Nephron progenitor cell (in vitro differentiated cells): Measurements from ENCODE around the gene ZRANB3.

ENCODE experiments used
- DNase-seq: peaks from one replicate; pipeline ENCODE4 v3.0.0; 2021
- H3K27ac Mint-ChIP-seq: 2 replicates; pipeline ENCODE4 v1.8.0; 2021; ENCODE audit warnings: mild to moderate bottlenecking, moderate library complexity, mixed read lengths
- H3K27me3 Mint-ChIP-seq: 2 replicates; pipeline ENCODE4 v1.8.0; 2021; ENCODE audit warnings: mild to moderate bottlenecking, low read depth, mixed read lengths; ENCODE audit not compliant: poor library complexity
- H3K36me3 Mint-ChIP-seq: 2 replicates; pipeline ENCODE4 v1.8.0; 2021; ENCODE audit warnings: low read depth, mixed read lengths
- H3K4me1 Mint-ChIP-seq: 2 replicates; pipeline ENCODE4 v1.8.0; 2021; ENCODE audit warnings: mixed read lengths
- H3K4me3 Mint-ChIP-seq: 2 replicates; pipeline ENCODE4 v1.8.0; 2021; ENCODE audit warnings: mild to moderate bottlenecking, moderate library complexity, mixed read lengths
- H3K9me3 Mint-ChIP-seq: 2 replicates; pipeline ENCODE4 v1.8.0; 2021; ENCODE audit warnings: mild to moderate bottlenecking, moderate library complexity, mixed read lengths
- CTCF ChIP-seq: fragments of 200-600 bp; sonication (generic); IDR thresholded peaks from 2 replicates; pipeline ENCODE4 v1.5.0; 2021; ENCODE audit warnings: antibody characterized with exemption

The ZRANB3 gene

GRCh38 chr2:135530313-135531230 lies at the start of gene ZRANB3:
ZRANB3 (minus strand) TSS chr2:135531218.
- H3K4me1 Mint-ChIP-seq, result peaks cover 29% of the 10 kb centered on the region
- no peak within 1 kb of the TSS for H3K4me3 Mint-ChIP-seq
- TF ChIP-seq CTCF, result no peak
- peaks cover 30% of the 10 kb centered on the region for H3K9me3 Mint-ChIP-seq
- H3K36me3 Mint-ChIP-seq, result peaks cover 56% of the 10 kb centered on the region
- peak within 1 kb of the TSS; percentile 87 for H3K27ac Mint-ChIP-seq
- H3K27me3 Mint-ChIP-seq, result no peaks in the 10 kb centered on the region
- DNase-seq, result peak; percentile 88

GRCh38 chr2:135573620-135574019 lies 42.6 kb upstream of the ZRANB3 start:
- Mint-ChIP-seq H3K9me3 (peaks cover 5% of the 10 kb centered on the region), H3K4me1 (no peaks in the 10 kb centered on the region), H3K4me3 (no peak overlapping the region), H3K36me3 (peaks cover 46% of the 10 kb centered on the region), H3K27ac (peak overlapping the region; percentile 21), H3K27me3 (no peaks in the 10 kb centered on the region)
- DNase-seq, result no peak
- TF ChIP-seq CTCF, result no peak

- no peaks in the 10 kb centered on the region for H3K4me1 Mint-ChIP-seq
- no peak for TF ChIP-seq CTCF
- H3K4me3 Mint-ChIP-seq, result no peak overlapping the region
- H3K9me3 Mint-ChIP-seq, result no peaks in the 10 kb centered on the region
- H3K27ac Mint-ChIP-seq, result no peak overlapping the region
- no peak for DNase-seq
- H3K36me3 Mint-ChIP-seq, result peaks cover 40% of the 10 kb centered on the region
- no peaks in the 10 kb centered on the region for H3K27me3 Mint-ChIP-seq
Observed at GRCh38 chr2:135570884-135571283, 39.9 kb upstream of the ZRANB3 start.

GRCh38 chr2:135563793-135564192 lies 32.8 kb upstream of the ZRANB3 start:
- TF ChIP-seq CTCF, result no peak
- no peak overlapping the region for H3K4me3 Mint-ChIP-seq
- no peak for DNase-seq
- no peaks in the 10 kb centered on the region for H3K27me3 Mint-ChIP-seq
- H3K27ac Mint-ChIP-seq, result no peak overlapping the region
- H3K36me3 Mint-ChIP-seq, result peaks cover 49% of the 10 kb centered on the region
- H3K9me3 Mint-ChIP-seq, result no peaks in the 10 kb centered on the region
- H3K4me1 Mint-ChIP-seq, result no peaks in the 10 kb centered on the region

- no peak overlapping the region for H3K4me3 Mint-ChIP-seq
- H3K9me3 Mint-ChIP-seq, result no peaks in the 10 kb centered on the region
- no peak for TF ChIP-seq CTCF
- no peaks in the 10 kb centered on the region for H3K4me1 Mint-ChIP-seq
- no peak for DNase-seq
- peaks cover 53% of the 10 kb centered on the region for H3K36me3 Mint-ChIP-seq
- H3K27ac Mint-ChIP-seq, result no peak overlapping the region
- H3K27me3 Mint-ChIP-seq, result no peaks in the 10 kb centered on the region
Observed at GRCh38 chr2:135561925-135562324, 30.9 kb upstream of the ZRANB3 start.

- peaks cover 56% of the 10 kb centered on the region for H3K36me3 Mint-ChIP-seq
- TF ChIP-seq CTCF, result no peak
- no peaks in the 10 kb centered on the region for H3K4me1 Mint-ChIP-seq
- H3K4me3 Mint-ChIP-seq, result no peak overlapping the region
- peaks cover 11% of the 10 kb centered on the region for H3K9me3 Mint-ChIP-seq
- H3K27ac Mint-ChIP-seq, result peak overlapping the region; percentile 58
- H3K27me3 Mint-ChIP-seq, result no peaks in the 10 kb centered on the region
- no peak for DNase-seq
Observed at GRCh38 chr2:135557530-135557929, 26.5 kb upstream of the ZRANB3 start.
